ENCODE results near the gene COL1A2.

COL1A2 gene

GRCh38 chr7:94395141-94396036, 694 bp downstream of the COL1A2 start:
- H4K20me1 ChIP-seq (ENCODE audit: insufficient read depth, low read length, poor library complexity, severe bottlenecking): no peaks in the 10 kb centered on the region
- no peaks in the 10 kb centered on the region for H3K27me3 ChIP-seq (ENCODE audit: insufficient read depth, low read length, poor library complexity, severe bottlenecking)
- 0 out of 2 replicates have a peak overlapping the region, but pooled peaks have one; percentile 8 for H2AFZ ChIP-seq (ENCODE audit: low read length)
- no peak overlapping the region for H3K4me2 ChIP-seq (ENCODE audit: low read depth, low read length, poor library complexity, severe bottlenecking)
- no peak overlapping the region for H3K9ac ChIP-seq (ENCODE audit: low read depth, low read length, poor library complexity, severe bottlenecking)
- no peaks in the 10 kb centered on the region for H3K4me1 ChIP-seq (ENCODE audit: insufficient read depth, low read length, poor library complexity, severe bottlenecking)
- no peaks in the 10 kb centered on the region for H3K9me2 ChIP-seq (replicated peaks; ENCODE audit: low read depth, low read length)
- H3F3A ChIP-seq (ENCODE audit: low read depth): no peaks in the 10 kb centered on the region
- no peaks in the 10 kb centered on the region for H3K79me2 ChIP-seq (ENCODE audit: insufficient read depth, low read length)
- no peaks in the 10 kb centered on the region for H3K9me3 ChIP-seq (ENCODE audit: insufficient read depth, low read depth, low read length)
- TF ChIP-seq EZH2phosphoT487 (IDR thresholded peaks at IDR 0.05; ENCODE audit: borderline replicate concordance): no peak
- TF ChIP-seq, protein P1, sequence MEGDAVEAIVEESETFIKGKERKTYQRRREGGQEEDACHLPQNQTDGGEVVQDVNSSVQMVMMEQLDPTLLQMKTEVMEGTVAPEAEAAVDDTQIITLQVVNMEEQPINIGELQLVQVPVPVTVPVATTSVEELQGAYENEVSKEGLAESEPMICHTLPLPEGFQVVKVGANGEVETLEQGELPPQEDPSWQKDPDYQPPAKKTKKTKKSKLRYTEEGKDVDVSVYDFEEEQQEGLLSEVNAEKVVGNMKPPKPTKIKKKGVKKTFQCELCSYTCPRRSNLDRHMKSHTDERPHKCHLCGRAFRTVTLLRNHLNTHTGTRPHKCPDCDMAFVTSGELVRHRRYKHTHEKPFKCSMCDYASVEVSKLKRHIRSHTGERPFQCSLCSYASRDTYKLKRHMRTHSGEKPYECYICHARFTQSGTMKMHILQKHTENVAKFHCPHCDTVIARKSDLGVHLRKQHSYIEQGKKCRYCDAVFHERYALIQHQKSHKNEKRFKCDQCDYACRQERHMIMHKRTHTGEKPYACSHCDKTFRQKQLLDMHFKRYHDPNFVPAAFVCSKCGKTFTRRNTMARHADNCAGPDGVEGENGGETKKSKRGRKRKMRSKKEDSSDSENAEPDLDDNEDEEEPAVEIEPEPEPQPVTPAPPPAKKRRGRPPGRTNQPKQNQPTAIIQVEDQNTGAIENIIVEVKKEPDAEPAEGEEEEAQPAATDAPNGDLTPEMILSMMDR (conservative IDR thresholded peaks at IDR 0.05; ENCODE audit: low read length): peak; percentile 91
- H3K4me3 ChIP-seq (ENCODE audit: low read length, poor library complexity, severe bottlenecking): no peak overlapping the region
- H3K36me3 ChIP-seq (ENCODE audit: insufficient read depth, low read length): no peaks in the 10 kb centered on the region

DNA sequence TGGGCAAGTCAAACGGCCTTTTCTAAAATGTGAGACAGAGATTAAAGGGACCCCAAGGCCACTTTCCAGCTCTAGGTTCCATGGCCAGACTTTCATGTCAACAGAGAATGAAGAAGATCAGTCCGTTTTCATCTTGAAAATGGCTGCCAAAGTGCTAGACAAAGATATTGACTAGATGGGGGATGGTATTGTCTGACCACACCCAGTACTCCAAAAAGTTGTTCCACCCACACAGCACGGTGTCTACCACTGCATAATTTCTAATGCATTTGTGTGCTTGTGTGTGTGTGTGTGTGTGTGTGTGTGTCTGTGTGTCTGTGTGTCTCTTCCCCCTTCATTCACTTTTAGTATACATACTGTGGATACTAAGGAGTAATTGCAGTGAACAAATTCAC, 1.3 kb downstream of the COL1A2 start:
- no peaks in the 10 kb centered on the region for H3F3A ChIP-seq (ENCODE audit: low read depth)
- no peaks in the 10 kb centered on the region for H3K9me3 ChIP-seq (ENCODE audit: insufficient read depth, low read depth, low read length)
- H3K9me2 ChIP-seq (replicated peaks; ENCODE audit: low read depth, low read length): no peaks in the 10 kb centered on the region
- H3K4me2 ChIP-seq (ENCODE audit: low read depth, low read length, poor library complexity, severe bottlenecking): no peak overlapping the region
- H3K4me1 ChIP-seq (ENCODE audit: insufficient read depth, low read length, poor library complexity, severe bottlenecking): no peaks in the 10 kb centered on the region
- no peaks in the 10 kb centered on the region for H3K79me2 ChIP-seq (ENCODE audit: insufficient read depth, low read length)
- H3K4me3 ChIP-seq (ENCODE audit: low read length, poor library complexity, severe bottlenecking): no peak overlapping the region
- 0 out of 2 replicates have a peak overlapping the region, but pooled peaks have one; percentile 8 for H2AFZ ChIP-seq (ENCODE audit: low read length)
- no peaks in the 10 kb centered on the region for H3K27me3 ChIP-seq (ENCODE audit: insufficient read depth, low read length, poor library complexity, severe bottlenecking)
- H4K20me1 ChIP-seq (ENCODE audit: insufficient read depth, low read length, poor library complexity, severe bottlenecking): no peaks in the 10 kb centered on the region
- no peaks in the 10 kb centered on the region for H3K36me3 ChIP-seq (ENCODE audit: insufficient read depth, low read length)
- no peak overlapping the region for H3K9ac ChIP-seq (ENCODE audit: low read depth, low read length, poor library complexity, severe bottlenecking)
- no peak for TF ChIP-seq EZH2phosphoT487 (IDR thresholded peaks at IDR 0.05; ENCODE audit: borderline replicate concordance)
- TF ChIP-seq, protein P1 (conservative IDR thresholded peaks at IDR 0.05; ENCODE audit: low read length): no peak

DNA sequence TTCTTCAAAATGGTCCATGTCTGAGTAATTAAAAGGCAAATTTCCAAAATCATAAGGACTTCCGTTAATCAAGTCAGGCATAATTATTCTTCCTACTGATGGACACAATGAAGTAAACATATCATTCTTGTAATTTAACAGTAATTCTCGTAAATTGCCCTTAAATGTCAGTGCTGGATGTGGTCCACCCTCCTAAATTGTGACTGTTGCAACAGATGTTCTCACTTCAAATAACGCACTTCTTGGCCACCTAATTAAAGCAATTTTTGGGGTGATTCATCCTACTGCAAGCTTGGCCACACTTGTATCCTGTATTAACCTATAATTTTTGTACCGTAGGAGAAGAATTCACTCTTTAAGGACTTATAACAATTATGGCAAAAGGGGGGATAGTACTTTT, 1.9 kb downstream of the COL1A2 start:
- Histone ChIP-seq H4K20me1 (ENCODE audit: insufficient read depth, low read length, poor library complexity, severe bottlenecking) (no peaks in the 10 kb centered on the region), H3K27me3 (ENCODE audit: insufficient read depth, low read length, poor library complexity, severe bottlenecking) (no peaks in the 10 kb centered on the region), H2AFZ (ENCODE audit: low read length) (no peak overlapping the region), H3K9me3 (ENCODE audit: insufficient read depth, low read depth, low read length) (no peaks in the 10 kb centered on the region), H3F3A (ENCODE audit: low read depth) (no peaks in the 10 kb centered on the region), H3K9ac (ENCODE audit: low read depth, low read length, poor library complexity, severe bottlenecking) (no peak overlapping the region), H3K79me2 (ENCODE audit: insufficient read depth, low read length) (no peaks in the 10 kb centered on the region), H3K4me3 (ENCODE audit: low read length, poor library complexity, severe bottlenecking) (no peak overlapping the region), H3K4me1 (ENCODE audit: insufficient read depth, low read length, poor library complexity, severe bottlenecking) (no peaks in the 10 kb centered on the region), H3K36me3 (ENCODE audit: insufficient read depth, low read length) (no peaks in the 10 kb centered on the region), H3K4me2 (ENCODE audit: low read depth, low read length, poor library complexity, severe bottlenecking) (no peak overlapping the region), H3K9me2 (replicated peaks; ENCODE audit: low read depth, low read length) (no peaks in the 10 kb centered on the region)
- TF ChIP-seq, protein P1 (conservative IDR thresholded peaks at IDR 0.05; ENCODE audit: low read length): no peak
- no peak for TF ChIP-seq EZH2phosphoT487 (IDR thresholded peaks at IDR 0.05; ENCODE audit: borderline replicate concordance)
